IPS DF 6.9 (cell line): ENCODE results near the gene TENM4.

Source experiments
- DNase-seq: peaks from one replicate; pipeline ENCODE4 v3.0.0-alpha.2; 2013; ENCODE audit warnings: low read depth, low spot score
- H3K27ac ChIP-seq: one replicate; pipeline ENCODE4 v1.5.1; 2013; ENCODE audit warnings: low read length, control low read depth
- H3K27me3 ChIP-seq: 2 replicates; pipeline ENCODE4 v1.6.1; 2013; ENCODE audit warnings: mild to moderate bottlenecking, low read length; ENCODE audit not compliant: control insufficient read depth, insufficient read depth
- H3K36me3 ChIP-seq: 2 replicates; pipeline ENCODE4 v1.6.1; 2013; ENCODE audit warnings: low read length; ENCODE audit not compliant: control insufficient read depth, insufficient read depth
- H3K4me1 ChIP-seq: 2 replicates; pipeline ENCODE4 v1.6.1; 2013; ENCODE audit warnings: low read length; ENCODE audit not compliant: control insufficient read depth, insufficient read depth
- H3K4me3 ChIP-seq: 2 replicates; pipeline ENCODE4 v1.5.1; 2013; ENCODE audit warnings: mild to moderate bottlenecking, low read length
- H3K9me3 ChIP-seq: 2 replicates; pipeline ENCODE4 v1.6.1; 2013; ENCODE audit warnings: low read length, inconsistent platforms; ENCODE audit not compliant: control insufficient read depth, insufficient read depth
- WGBS: extraction: QIAGEN DNeasy Blood & Tissue Kit; methylation state at CpG from one replicate; pipeline ENCODE4 v1.1.7; 2013; ENCODE audit warnings: mixed read lengths, missing lambda C conversion rate; ENCODE audit not compliant: insufficient read length, insufficient coverage; 5-methylcytosine and 5-hydroxymethylcytosine counted together

The TENM4 gene

GRCh38 chr11:78878631-78879030, 562.2 kb downstream of the TENM4 start:
- Histone ChIP-seq H3K36me3 (0 out of 2 replicates have a peak, but pooled peaks cover 2% of the 10 kb centered on the region), H3K4me3 (no peak overlapping the region), H3K4me1 (no peaks in the 10 kb centered on the region), H3K27ac (no peak overlapping the region), H3K27me3 (no peaks in the 10 kb centered on the region), H3K9me3 (no peaks in the 10 kb centered on the region; the same call in none of the 2 replicates)
- no peak for DNase-seq
- WGBS, result no CpG with 5 or more reads among the region's 2 CpGs

GRCh38 chr11:78876676-78877075, 564.2 kb downstream of the TENM4 start:
- Histone ChIP-seq H3K4me1 (no peaks in the 10 kb centered on the region), H3K27me3 (no peaks in the 10 kb centered on the region), H3K36me3 (0 out of 2 replicates have a peak, but pooled peaks cover 2% of the 10 kb centered on the region), H3K9me3 (no peaks in the 10 kb centered on the region; the same call in none of the 2 replicates), H3K27ac (no peak overlapping the region), H3K4me3 (no peak overlapping the region)
- DNase-seq, result no peak
- WGBS, result no CpG with 5 or more reads among the region's 3 CpGs

GRCh38 chr11:78870655-78871054, 570.2 kb downstream of the TENM4 start:
- H3K4me3 ChIP-seq, result no peak overlapping the region
- H3K27ac ChIP-seq, result no peak overlapping the region
- H3K36me3 ChIP-seq, result no peaks in the 10 kb centered on the region
- no peaks in the 10 kb centered on the region for H3K9me3 ChIP-seq
- H3K27me3 ChIP-seq, result no peaks in the 10 kb centered on the region
- no peak for DNase-seq
- no peaks in the 10 kb centered on the region; the same call in none of the 2 replicates for H3K4me1 ChIP-seq
- WGBS, result no CpG with 5 or more reads among the region's 4 CpGs

GRCh38 chr11:78869293-78869692, 571.5 kb downstream of the TENM4 start:
- Histone ChIP-seq H3K4me3 (no peak overlapping the region), H3K36me3 (no peaks in the 10 kb centered on the region), H3K9me3 (no peaks in the 10 kb centered on the region), H3K27me3 (no peaks in the 10 kb centered on the region), H3K4me1 (no peaks in the 10 kb centered on the region; the same call in none of the 2 replicates), H3K27ac (no peak overlapping the region)
- no peak for DNase-seq
- WGBS, result no CpG with 5 or more reads among the region's 3 CpGs

GRCh38 chr11:78868563-78868962, 572.3 kb downstream of the TENM4 start:
- H3K36me3 ChIP-seq, result no peaks in the 10 kb centered on the region
- H3K27me3 ChIP-seq, result no peaks in the 10 kb centered on the region
- no peaks in the 10 kb centered on the region; the same call in none of the 2 replicates for H3K4me1 ChIP-seq
- no peak for DNase-seq
- WGBS, result no CpG with 5 or more reads among the region's 4 CpGs
- no peaks in the 10 kb centered on the region for H3K9me3 ChIP-seq
- no peak overlapping the region for H3K27ac ChIP-seq
- H3K4me3 ChIP-seq, result no peak overlapping the region

GRCh38 chr11:78860720-78861422, 580.0 kb downstream of the TENM4 start:
- Histone ChIP-seq H3K27ac (no peak overlapping the region), H3K27me3 (no peaks in the 10 kb centered on the region), H3K4me1 (no peaks in the 10 kb centered on the region), H3K4me3 (no peak overlapping the region), H3K9me3 (no peaks in the 10 kb centered on the region), H3K36me3 (no peaks in the 10 kb centered on the region)
- DNase-seq, result no peak
- WGBS, result no CpG with 5 or more reads among the region's 5 CpGs

- Histone ChIP-seq H3K4me1 (no peaks in the 10 kb centered on the region), H3K27ac (no peak overlapping the region), H3K4me3 (no peak overlapping the region), H3K9me3 (no peaks in the 10 kb centered on the region), H3K36me3 (no peaks in the 10 kb centered on the region), H3K27me3 (no peaks in the 10 kb centered on the region)
- no peak for DNase-seq
- no CpG with 5 or more reads among the region's 2 CpGs for WGBS
Observed at GRCh38 chr11:78857688-78858087, 583.1 kb downstream of the TENM4 start.

- Histone ChIP-seq H3K4me1 (no peaks in the 10 kb centered on the region), H3K27ac (no peak overlapping the region), H3K9me3 (no peaks in the 10 kb centered on the region), H3K4me3 (no peak overlapping the region), H3K36me3 (no peaks in the 10 kb centered on the region), H3K27me3 (no peaks in the 10 kb centered on the region)
- DNase-seq, result no peak
- no CpG with 5 or more reads among the region's 5 CpGs for WGBS
Observed at GRCh38 chr11:78856211-78856610, 584.6 kb downstream of the TENM4 start.

- no peaks in the 10 kb centered on the region for H3K27me3 ChIP-seq
- H3K4me1 ChIP-seq, result no peaks in the 10 kb centered on the region
- H3K4me3 ChIP-seq, result no peak overlapping the region
- no peaks in the 10 kb centered on the region for H3K36me3 ChIP-seq
- no peaks in the 10 kb centered on the region for H3K9me3 ChIP-seq
- no peak for DNase-seq
- no peak overlapping the region for H3K27ac ChIP-seq
Observed at GRCh38 chr11:78855116-78855515, 585.7 kb downstream of the TENM4 start.

GRCh38 chr11:78853521-78853920, 587.3 kb downstream of the TENM4 start:
- DNase-seq, result no peak
- Histone ChIP-seq H3K9me3 (no peaks in the 10 kb centered on the region), H3K36me3 (no peaks in the 10 kb centered on the region), H3K27ac (no peak overlapping the region), H3K27me3 (no peaks in the 10 kb centered on the region), H3K4me1 (no peaks in the 10 kb centered on the region), H3K4me3 (no peak overlapping the region)
- no CpG with 5 or more reads among the region's 3 CpGs for WGBS
